HepG2 (cell line): ENCODE results near the gene TEX35. TPM values are rescaled to one million over a fixed set of nuclear protein-coding genes. Genes with fewer than 3 reads are reported as not detected.
A peak's percentile ranks its signal among the peaks of the same experiment; 100 is the strongest.

ENCODE experiments used
- ATF4 ChIP-seq, 2 experiments: fragments of 450-650 bp in 1 of 2; sonication (generic) in 1 of 2; formaldehyde crosslinking; IDR thresholded peaks; 2 replicates each; pipeline versions ENCODE4 v1.5.0 to v1.8.0; 2020 to 2022; ENCODE audit warnings: mild to moderate bottlenecking in 1 of 2, missing genetic modification reagents in 1 of 2
- CHD2 ChIP-seq: IDR thresholded peaks from 2 replicates; pipeline ENCODE4 v1.6.1; 2011; ENCODE audit warnings: low read depth, low read length, improper control_type of control experiment
- GMEB2 ChIP-seq: IDR thresholded peaks from 2 replicates; pipeline ENCODE4 v1.6.1; 2016; ENCODE audit warnings: missing biosample characterization, missing genetic modification reagents, low read depth
- HNF4G ChIP-seq, 2 experiments: sonication (generic) in 1 of 2; formaldehyde crosslinking in 1 of 2; IDR thresholded peaks; 2 replicates each; pipeline versions ENCODE4 v1.4.0 to v1.6.1; 2011 to 2020; ENCODE audit warnings: borderline replicate concordance in 2 of 2, low read depth in 2 of 2, mild to moderate bottlenecking in 2 of 2, low read length in 1 of 2, missing genetic modification reagents in 1 of 2, moderate library complexity in 1 of 2
- HNRNPK ChIP-seq: fragments of 200-400 bp; formaldehyde crosslinking; IDR thresholded peaks from 2 replicates; pipeline ENCODE4 v1.6.1; 2018; ENCODE audit warnings: low read length, low read depth, moderate library complexity, mild to moderate bottlenecking; ENCODE audit not compliant: poor library complexity, severe bottlenecking
- IKZF5 ChIP-seq: IDR thresholded peaks from 2 replicates; pipeline ENCODE4 v1.6.1; 2018; ENCODE audit warnings: missing genetic modification reagents, mild to moderate bottlenecking, missing compliant biosample characterization
- YEATS2 ChIP-seq: sonication (generic); formaldehyde crosslinking; IDR thresholded peaks from 2 replicates; pipeline ENCODE4 v1.4.0; 2020; ENCODE audit warnings: missing genetic modification reagents, borderline replicate concordance
- ZBED4 ChIP-seq: sonication (generic); formaldehyde crosslinking; IDR thresholded peaks from 2 replicates; pipeline ENCODE4 v1.4.0; 2020; ENCODE audit warnings: missing genetic modification reagents, borderline replicate concordance
- ZBTB43 ChIP-seq: sonication (generic); formaldehyde crosslinking; conservative IDR thresholded peaks from 2 replicates; pipeline ENCODE4 v1.4.0; 2020; ENCODE audit warnings: missing genetic modification reagents
- ZNF432 ChIP-seq: sonication (generic); formaldehyde crosslinking; IDR thresholded peaks from 2 replicates; pipeline ENCODE4 v1.5.0; 2020; ENCODE audit warnings: missing genetic modification reagents, mild to moderate bottlenecking, borderline replicate concordance
- ZNF615 ChIP-seq: sonication (generic); formaldehyde crosslinking; IDR thresholded peaks from 2 replicates; pipeline ENCODE4 v1.5.0; 2020; ENCODE audit warnings: mild to moderate bottlenecking, missing genetic modification reagents, borderline replicate concordance
- ZNF639 ChIP-seq: conservative IDR thresholded peaks from 2 replicates; pipeline ENCODE4 v1.6.1; 2018; ENCODE audit warnings: missing genetic modification reagents
- ZNF644 ChIP-seq: IDR thresholded peaks from 2 replicates; pipeline ENCODE4 v1.6.1; 2016; ENCODE audit warnings: low read depth
- ZNF660 ChIP-seq: sonication (generic); formaldehyde crosslinking; IDR thresholded peaks from 2 replicates; pipeline ENCODE4 v1.5.1; 2020; ENCODE audit warnings: mild to moderate bottlenecking, low read depth, missing genetic modification reagents, borderline replicate concordance
- ZNF740 ChIP-seq: sonication (generic); formaldehyde crosslinking; IDR thresholded peaks from 2 replicates; pipeline ENCODE4 v1.4.0; 2020; ENCODE audit warnings: missing genetic modification reagents
- polyA plus RNA-seq, 8 experiments: library from polyadenylated mRNA; depleted of rRNA in 3 of 8; stranded (reverse) in 7 of 8; unstranded in 1 of 8; fragments of >200 nt; fragmentation: Illumina TruSeq in 4 of 8; extraction: Trizol in 4 of 8; gene quantifications; 2 replicates each; pipeline versions ENCODE4 v1.2.1 to v1.2.3, GENCODE V29; 2011 to 2016; ENCODE audit warnings: low read depth in 4 of 8, missing spikeins in 1 of 8, mixed read lengths in 1 of 8; ENCODE audit not compliant: insufficient read depth in 1 of 8
- total RNA-seq, 5 experiments: library from RNA; depleted of rRNA; stranded (reverse); fragments of >200 nt; fragmentation: Illumina TruSeq; extraction: Trizol; gene quantifications; 2 replicates each; pipeline ENCODE4 v1.2.3, GENCODE V29; 2016; ENCODE audit warnings: low read depth in 1 of 5

Gene TEX35
- total and polyA plus RNA-seq, 2 of the 13 experiments (the other 11 are each of a cell fraction or from before 2014, with no cell fraction given) = not detected

- TF ChIP-seq ZNF639 (no peak), ZNF432 (CRISPR knock-in tag) (no peak), GMEB2 (no peak), ZBED4 (CRISPR knock-in tag) (no peak), YEATS2 (no peak), ZNF644 (CRISPR knock-in tag) (peak; percentile 68), ATF4 (CRISPR knock-in tag; IDR thresholded peaks at IDR 0.05) (no peak), HNRNPK (no peak), IKZF5 (0 out of 2 replicates have a peak, but pooled peaks have one; percentile 42), ZNF660 (CRISPR knock-in tag) (no peak), ZNF740 (CRISPR knock-in tag) (no peak), HNF4G (IDR thresholded peaks at IDR 0.05; ENCODE audit: borderline replicate concordance, low read depth, low read length) (no peak), HNF4G (CRISPR knock-in tag; IDR thresholded peaks at IDR 0.05; ENCODE audit: borderline replicate concordance, low read depth) (no peak), ZBTB43 (CRISPR knock-in tag) (no peak), ZNF615 (CRISPR knock-in tag) (no peak), CHD2 (no peak)
Measured at GRCh38 chr1:178536844-178537371, 24.0 kb downstream of the TEX35 start (continued).
